Panc1 (cell line): ENCODE data around the gene SCO2.

ENCODE experiments used
- POLR2AphosphoS5 ChIP-seq: IDR thresholded peaks from 2 replicates; pipeline ENCODE4 v1.6.1; 2012; ENCODE audit warnings: mild to moderate bottlenecking, low read depth, low read length, moderate library complexity
- SIN3A ChIP-seq: IDR thresholded peaks from 2 replicates; pipeline ENCODE4 v1.6.1; 2012; ENCODE audit warnings: low read depth, mild to moderate bottlenecking, low read length, moderate library complexity, borderline replicate concordance; ENCODE audit not compliant: insufficient read depth
- TCF7L2 ChIP-seq: IDR thresholded peaks from 2 replicates; pipeline ENCODE4 v1.6.1; 2011; ENCODE audit warnings: mild to moderate bottlenecking, low read depth, low read length, inconsistent platforms
- TF ChIP-seq, protein P1 (sequence below), 2 experiments: IDR thresholded peaks; 2 replicates each; pipeline ENCODE4 v1.6.1; 2011 to 2012; ENCODE audit warnings: low read depth in 2 of 2, control low read depth in 1 of 2, low read length in 1 of 2, mild to moderate bottlenecking in 1 of 2, moderate library complexity in 1 of 2; ENCODE audit not compliant: insufficient read depth in 1 of 2
- TF ChIP-seq, protein P2 (sequence below): fragments of 450-650 bp; IDR thresholded peaks from 2 replicates; pipeline ENCODE4 v1.5.1; 2017; ENCODE audit warnings: mild to moderate bottlenecking

DNA sequence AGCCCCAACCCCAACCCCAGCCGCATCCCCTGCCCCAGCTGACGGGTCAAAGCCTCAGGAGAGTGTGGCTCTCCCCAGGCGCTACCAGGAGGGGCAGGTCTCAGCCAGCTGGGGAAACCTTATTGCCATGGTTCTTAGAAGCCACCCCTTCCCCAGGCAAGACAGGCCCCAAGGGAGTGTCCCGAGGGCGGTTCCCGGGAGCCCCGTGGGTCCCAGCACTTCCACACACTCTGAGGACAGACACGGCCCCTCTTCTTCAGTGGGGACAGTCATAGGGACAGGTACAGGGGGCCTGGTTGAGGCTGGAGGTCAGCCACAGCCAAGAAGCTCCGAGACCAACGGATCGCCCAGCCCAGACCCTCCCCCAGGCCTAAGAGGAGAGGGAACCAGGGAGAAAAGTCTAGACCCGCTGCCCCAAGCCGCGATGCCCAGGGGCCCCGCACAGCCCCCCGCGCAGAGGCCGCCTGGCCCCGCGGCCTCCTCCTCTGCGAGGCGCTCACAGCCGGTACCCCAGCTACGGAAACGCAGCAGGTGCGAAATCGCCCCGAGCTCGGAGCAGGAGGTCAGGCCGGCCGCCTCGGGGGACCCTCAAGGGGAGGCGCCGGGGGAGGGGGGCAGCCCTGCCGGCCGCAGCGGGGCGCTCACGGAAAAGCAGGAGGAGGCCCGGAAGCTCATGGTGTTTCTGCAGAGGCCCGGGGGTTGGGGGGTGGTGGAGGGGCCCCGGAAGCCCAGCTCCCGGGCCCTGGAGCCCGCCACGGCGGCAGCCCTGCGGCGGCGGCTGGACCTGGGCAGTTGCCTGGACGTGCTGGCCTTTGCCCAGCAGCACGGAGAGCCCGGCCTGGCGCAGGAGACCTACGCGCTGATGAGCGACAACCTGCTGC, 22.9 kb upstream of the SCO2 start:
- TF ChIP-seq, protein P1, sequence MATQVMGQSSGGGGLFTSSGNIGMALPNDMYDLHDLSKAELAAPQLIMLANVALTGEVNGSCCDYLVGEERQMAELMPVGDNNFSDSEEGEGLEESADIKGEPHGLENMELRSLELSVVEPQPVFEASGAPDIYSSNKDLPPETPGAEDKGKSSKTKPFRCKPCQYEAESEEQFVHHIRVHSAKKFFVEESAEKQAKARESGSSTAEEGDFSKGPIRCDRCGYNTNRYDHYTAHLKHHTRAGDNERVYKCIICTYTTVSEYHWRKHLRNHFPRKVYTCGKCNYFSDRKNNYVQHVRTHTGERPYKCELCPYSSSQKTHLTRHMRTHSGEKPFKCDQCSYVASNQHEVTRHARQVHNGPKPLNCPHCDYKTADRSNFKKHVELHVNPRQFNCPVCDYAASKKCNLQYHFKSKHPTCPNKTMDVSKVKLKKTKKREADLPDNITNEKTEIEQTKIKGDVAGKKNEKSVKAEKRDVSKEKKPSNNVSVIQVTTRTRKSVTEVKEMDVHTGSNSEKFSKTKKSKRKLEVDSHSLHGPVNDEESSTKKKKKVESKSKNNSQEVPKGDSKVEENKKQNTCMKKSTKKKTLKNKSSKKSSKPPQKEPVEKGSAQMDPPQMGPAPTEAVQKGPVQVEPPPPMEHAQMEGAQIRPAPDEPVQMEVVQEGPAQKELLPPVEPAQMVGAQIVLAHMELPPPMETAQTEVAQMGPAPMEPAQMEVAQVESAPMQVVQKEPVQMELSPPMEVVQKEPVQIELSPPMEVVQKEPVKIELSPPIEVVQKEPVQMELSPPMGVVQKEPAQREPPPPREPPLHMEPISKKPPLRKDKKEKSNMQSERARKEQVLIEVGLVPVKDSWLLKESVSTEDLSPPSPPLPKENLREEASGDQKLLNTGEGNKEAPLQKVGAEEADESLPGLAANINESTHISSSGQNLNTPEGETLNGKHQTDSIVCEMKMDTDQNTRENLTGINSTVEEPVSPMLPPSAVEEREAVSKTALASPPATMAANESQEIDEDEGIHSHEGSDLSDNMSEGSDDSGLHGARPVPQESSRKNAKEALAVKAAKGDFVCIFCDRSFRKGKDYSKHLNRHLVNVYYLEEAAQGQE (IDR thresholded peaks at IDR 0.05; ENCODE audit: insufficient read depth in 1 of 2, low read depth in 2 of 2, low read length in 1 of 2), result no peak
- TF ChIP-seq, protein P2, sequence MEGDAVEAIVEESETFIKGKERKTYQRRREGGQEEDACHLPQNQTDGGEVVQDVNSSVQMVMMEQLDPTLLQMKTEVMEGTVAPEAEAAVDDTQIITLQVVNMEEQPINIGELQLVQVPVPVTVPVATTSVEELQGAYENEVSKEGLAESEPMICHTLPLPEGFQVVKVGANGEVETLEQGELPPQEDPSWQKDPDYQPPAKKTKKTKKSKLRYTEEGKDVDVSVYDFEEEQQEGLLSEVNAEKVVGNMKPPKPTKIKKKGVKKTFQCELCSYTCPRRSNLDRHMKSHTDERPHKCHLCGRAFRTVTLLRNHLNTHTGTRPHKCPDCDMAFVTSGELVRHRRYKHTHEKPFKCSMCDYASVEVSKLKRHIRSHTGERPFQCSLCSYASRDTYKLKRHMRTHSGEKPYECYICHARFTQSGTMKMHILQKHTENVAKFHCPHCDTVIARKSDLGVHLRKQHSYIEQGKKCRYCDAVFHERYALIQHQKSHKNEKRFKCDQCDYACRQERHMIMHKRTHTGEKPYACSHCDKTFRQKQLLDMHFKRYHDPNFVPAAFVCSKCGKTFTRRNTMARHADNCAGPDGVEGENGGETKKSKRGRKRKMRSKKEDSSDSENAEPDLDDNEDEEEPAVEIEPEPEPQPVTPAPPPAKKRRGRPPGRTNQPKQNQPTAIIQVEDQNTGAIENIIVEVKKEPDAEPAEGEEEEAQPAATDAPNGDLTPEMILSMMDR, result no peak
- TF ChIP-seq POLR2AphosphoS5 (no peak), SIN3A (no peak), TCF7L2 (no peak)
